Measurements from ENCODE around the gene STXBP3.

Gene STXBP3

DNA sequence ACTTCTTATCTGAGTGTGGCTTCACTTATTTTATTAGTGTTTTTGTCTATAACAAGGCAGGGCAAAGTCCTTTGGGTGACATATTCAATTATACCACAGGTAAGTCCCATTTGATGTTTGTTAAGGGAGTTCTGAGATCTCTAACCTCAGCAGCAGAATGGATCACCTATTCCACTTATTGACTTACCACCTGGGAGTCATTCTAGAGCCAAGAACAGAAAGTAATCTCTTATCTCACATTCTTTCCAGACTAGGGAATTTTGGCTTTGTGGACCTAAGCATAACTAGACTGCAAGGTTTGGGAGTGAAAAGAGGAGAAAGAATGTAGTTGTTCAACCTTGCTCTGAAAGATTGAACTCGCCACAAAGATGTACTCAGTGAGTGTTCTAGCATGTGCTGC is 20.6 kb upstream of the STXBP3 start:
- Histone ChIP-seq H3K4me1 (ENCODE audit: low read length) (no peaks in the 10 kb centered on the region), H3K9me3 (replicated peaks; ENCODE audit: insufficient read depth, low read length) (no peaks in the 10 kb centered on the region), H3K27me3 (replicated peaks; ENCODE audit: insufficient read depth, low read length) (no peaks in the 10 kb centered on the region), H3K4me3 (ENCODE audit: low read length) (no peak overlapping the region), H3K36me3 (replicated peaks; ENCODE audit: insufficient read depth, low read length) (no peaks in the 10 kb centered on the region), H3K4me2 (ENCODE audit: low read depth, low read length) (no peak overlapping the region), H4K20me1 (ENCODE audit: insufficient read depth, low read length) (no peaks in the 10 kb centered on the region), H3K9me2 (replicated peaks; ENCODE audit: insufficient read depth, low read length) (no peaks in the 10 kb centered on the region), H3K79me2 (ENCODE audit: low read length) (no peaks in the 10 kb centered on the region), H3K27ac (ENCODE audit: low read length) (no peak overlapping the region), H3K9ac (ENCODE audit: low read length) (no peak overlapping the region), H2AFZ (ENCODE audit: low read length) (no peak overlapping the region), H3F3A (ENCODE audit: insufficient read depth, low read length) (peaks cover 3% of the 10 kb centered on the region; the same call in 1 of the 2 replicates)
- no peak for DNase-seq
- TF ChIP-seq, protein P1, sequence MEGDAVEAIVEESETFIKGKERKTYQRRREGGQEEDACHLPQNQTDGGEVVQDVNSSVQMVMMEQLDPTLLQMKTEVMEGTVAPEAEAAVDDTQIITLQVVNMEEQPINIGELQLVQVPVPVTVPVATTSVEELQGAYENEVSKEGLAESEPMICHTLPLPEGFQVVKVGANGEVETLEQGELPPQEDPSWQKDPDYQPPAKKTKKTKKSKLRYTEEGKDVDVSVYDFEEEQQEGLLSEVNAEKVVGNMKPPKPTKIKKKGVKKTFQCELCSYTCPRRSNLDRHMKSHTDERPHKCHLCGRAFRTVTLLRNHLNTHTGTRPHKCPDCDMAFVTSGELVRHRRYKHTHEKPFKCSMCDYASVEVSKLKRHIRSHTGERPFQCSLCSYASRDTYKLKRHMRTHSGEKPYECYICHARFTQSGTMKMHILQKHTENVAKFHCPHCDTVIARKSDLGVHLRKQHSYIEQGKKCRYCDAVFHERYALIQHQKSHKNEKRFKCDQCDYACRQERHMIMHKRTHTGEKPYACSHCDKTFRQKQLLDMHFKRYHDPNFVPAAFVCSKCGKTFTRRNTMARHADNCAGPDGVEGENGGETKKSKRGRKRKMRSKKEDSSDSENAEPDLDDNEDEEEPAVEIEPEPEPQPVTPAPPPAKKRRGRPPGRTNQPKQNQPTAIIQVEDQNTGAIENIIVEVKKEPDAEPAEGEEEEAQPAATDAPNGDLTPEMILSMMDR (IDR thresholded peaks at IDR 0.05; ENCODE audit: low read length) = no peak
- TF ChIP-seq EZH2 (optimal IDR thresholded peaks at IDR 0.05; ENCODE audit: low read depth, low read length) = no peak
- TF ChIP-seq EZH2phosphoT487 (IDR thresholded peaks at IDR 0.05; ENCODE audit: low read length) = no peak

DNA sequence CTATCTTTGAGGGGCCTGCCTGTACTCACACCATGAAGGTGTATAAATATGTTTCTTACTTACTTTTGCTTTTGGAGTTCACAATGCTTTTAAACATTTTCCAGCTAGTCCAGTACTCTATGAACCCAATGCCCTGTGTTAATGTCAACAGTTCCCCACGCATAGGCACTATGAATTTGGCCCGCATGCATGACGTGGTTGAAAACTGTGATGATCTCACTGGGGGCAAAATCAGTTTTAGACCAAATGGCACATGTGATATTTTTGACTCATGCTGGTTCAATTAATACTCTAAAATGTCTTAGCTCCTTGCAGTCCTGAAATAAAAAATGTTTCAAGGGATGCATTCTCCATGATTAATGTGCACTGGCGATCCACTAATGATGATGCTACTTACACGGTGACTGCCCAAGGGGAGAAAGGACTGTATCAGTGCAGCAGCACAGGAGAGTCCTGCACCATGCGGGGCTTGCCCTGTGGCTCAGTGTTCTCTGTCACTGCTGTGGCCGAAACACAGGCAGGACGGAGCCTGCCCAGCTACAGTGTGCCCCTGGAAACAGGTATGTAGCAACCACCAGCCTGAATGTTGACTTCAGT is 18.0 kb upstream of the STXBP3 start:
- Histone ChIP-seq H3K4me1 (ENCODE audit: low read length) (no peaks in the 10 kb centered on the region), H3F3A (ENCODE audit: insufficient read depth, low read length) (no peaks in the 10 kb centered on the region), H3K9ac (ENCODE audit: low read length) (no peak overlapping the region), H3K79me2 (ENCODE audit: low read length) (no peaks in the 10 kb centered on the region), H3K9me3 (replicated peaks; ENCODE audit: insufficient read depth, low read length) (no peaks in the 10 kb centered on the region), H3K36me3 (replicated peaks; ENCODE audit: insufficient read depth, low read length) (no peaks in the 10 kb centered on the region), H3K9me2 (replicated peaks; ENCODE audit: insufficient read depth, low read length) (no peaks in the 10 kb centered on the region), H3K27me3 (replicated peaks; ENCODE audit: insufficient read depth, low read length) (no peaks in the 10 kb centered on the region), H2AFZ (ENCODE audit: low read length) (no peak overlapping the region), H4K20me1 (ENCODE audit: insufficient read depth, low read length) (no peaks in the 10 kb centered on the region), H3K4me2 (ENCODE audit: low read depth, low read length) (no peak overlapping the region), H3K4me3 (ENCODE audit: low read length) (no peak overlapping the region), H3K27ac (ENCODE audit: low read length) (no peak overlapping the region)
- TF ChIP-seq EZH2phosphoT487 (IDR thresholded peaks at IDR 0.05; ENCODE audit: low read length) (no peak), EZH2 (optimal IDR thresholded peaks at IDR 0.05; ENCODE audit: low read depth, low read length) (no peak)
- TF ChIP-seq, protein P1 (IDR thresholded peaks at IDR 0.05; ENCODE audit: low read length) = no peak
- DNase-seq = no peak

DNA sequence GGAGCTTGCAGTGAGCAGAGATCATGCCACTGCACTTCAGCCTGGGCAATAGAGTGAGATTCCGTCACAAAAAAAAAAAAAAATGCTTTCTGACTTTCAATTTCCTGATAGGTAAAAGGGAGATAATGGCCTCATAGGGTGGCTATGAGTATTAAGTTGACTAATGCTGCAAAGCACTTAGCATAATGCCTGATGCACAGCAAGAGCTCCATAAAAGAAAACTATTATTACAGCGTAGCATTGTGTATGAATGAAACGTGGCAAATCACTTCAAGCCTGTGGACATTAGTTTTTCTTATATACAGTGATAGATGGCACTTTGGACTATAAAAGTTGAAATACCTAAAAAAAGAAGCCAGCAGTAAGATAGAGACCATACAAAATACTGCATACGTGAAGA is 17.0 kb upstream of the STXBP3 start:
- TF ChIP-seq EZH2 (optimal IDR thresholded peaks at IDR 0.05; ENCODE audit: low read depth, low read length) = no peak
- no peak for TF ChIP-seq EZH2phosphoT487 (IDR thresholded peaks at IDR 0.05; ENCODE audit: low read length)
- TF ChIP-seq, protein P1 (IDR thresholded peaks at IDR 0.05; ENCODE audit: low read length) = no peak
- no peaks in the 10 kb centered on the region for H3K9me2 ChIP-seq (replicated peaks; ENCODE audit: insufficient read depth, low read length)
- no peaks in the 10 kb centered on the region for H3K4me1 ChIP-seq (ENCODE audit: low read length)
- no peaks in the 10 kb centered on the region for H3K27me3 ChIP-seq (replicated peaks; ENCODE audit: insufficient read depth, low read length)
- no peaks in the 10 kb centered on the region for H3K79me2 ChIP-seq (ENCODE audit: low read length)
- H3K4me3 ChIP-seq (ENCODE audit: low read length) = no peak overlapping the region
- no peak overlapping the region for H3K27ac ChIP-seq (ENCODE audit: low read length)
- H3F3A ChIP-seq (ENCODE audit: insufficient read depth, low read length) = no peaks in the 10 kb centered on the region
- H3K36me3 ChIP-seq (replicated peaks; ENCODE audit: insufficient read depth, low read length) = no peaks in the 10 kb centered on the region
- H3K4me2 ChIP-seq (ENCODE audit: low read depth, low read length) = no peak overlapping the region
- H3K9ac ChIP-seq (ENCODE audit: low read length) = no peak overlapping the region
- H3K9me3 ChIP-seq (replicated peaks; ENCODE audit: insufficient read depth, low read length) = no peaks in the 10 kb centered on the region
- no peaks in the 10 kb centered on the region for H4K20me1 ChIP-seq (ENCODE audit: insufficient read depth, low read length)
- DNase-seq = no peak
- no peak overlapping the region for H2AFZ ChIP-seq (ENCODE audit: low read length)
